Renal cortical epithelial cell (primary cell): ENCODE data around the gene GBP3. TPM values are rescaled to one million over a fixed set of nuclear protein-coding genes. Genes with fewer than 3 reads are reported as not detected.
"Not testable (repeated sequence)": the region's sequence is repeated elsewhere in the genome, so short reads cannot be mapped to it uniquely, and the experiment has no call there.

Source experiments
- DNase-seq: peaks from one replicate; pipeline ENCODE4 v3.0.0-alpha.2; 2011; ENCODE audit warnings: low read depth
- total RNA-seq: library from RNA; depleted of rRNA; stranded (reverse); fragments of >200 nt; gene quantifications from 2 replicates; pipeline ENCODE4 v1.2.3, GENCODE V29; 2014

GBP3 gene
- total RNA-seq, 1 donor from 2014 or later, result 59.4 TPM

- no peak for DNase-seq
Observed at GRCh38 chr1:89041119-89041641, 18.5 kb upstream of the GBP3 start.

- DNase-seq, result no peak
Observed at GRCh38 chr1:89040315-89040626, 17.6 kb upstream of the GBP3 start.

GRCh38 chr1:89037186-89037585, 14.5 kb upstream of the GBP3 start:
- DNase-seq, result no peak

GRCh38 chr1:89035080-89035479, 12.4 kb upstream of the GBP3 start:
- DNase-seq, result no peak

GRCh38 chr1:89034004-89034403, 11.3 kb upstream of the GBP3 start:
- DNase-seq, result not testable (repeated sequence)

GRCh38 chr1:89029051-89029450, 6.4 kb upstream of the GBP3 start:
- not testable (repeated sequence) for DNase-seq

- DNase-seq, result no peak
Observed at GRCh38 chr1:89025928-89026327, 3.3 kb upstream of the GBP3 start.

GRCh38 chr1:89023026-89023425, 360 bp upstream of the GBP3 start:
- DNase-seq, result no peak

- DNase-seq, result not testable (repeated sequence)
Observed at GRCh38 chr1:89018318-89018717, 4.3 kb downstream of the GBP3 start.

- DNase-seq, result no peak
Observed at GRCh38 chr1:89008511-89008910, 14.2 kb downstream of the GBP3 start.

GRCh38 chr1:89005286-89006151, 17.1 kb downstream of the GBP3 start:
- DNase-seq, result no peak

- DNase-seq, result not testable (repeated sequence)
Observed at GRCh38 chr1:89002176-89002575, 20.5 kb downstream of the GBP3 start.

- no peak for DNase-seq
Observed at GRCh38 chr1:89001510-89001909, 21.2 kb downstream of the GBP3 start.

GRCh38 chr1:88998716-88999115, 23.9 kb downstream of the GBP3 start:
- peak; percentile 70 for DNase-seq

GRCh38 chr1:88990426-88990825, 32.2 kb downstream of the GBP3 start:
- no peak for DNase-seq

GRCh38 chr1:88985692-88986091, 37.0 kb downstream of the GBP3 start:
- DNase-seq, result no peak

- DNase-seq, result peak; percentile 75
Observed at GRCh38 chr1:88985032-88985431, 37.6 kb downstream of the GBP3 start.

- no peak for DNase-seq
Observed at GRCh38 chr1:88984569-88984968, 38.1 kb downstream of the GBP3 start.

GRCh38 chr1:88983791-88984559, 38.7 kb downstream of the GBP3 start:
- peak; percentile 56 for DNase-seq

- DNase-seq, result peak; percentile 49
Observed at GRCh38 chr1:88982055-88982454, 40.6 kb downstream of the GBP3 start.

- DNase-seq, result not testable (repeated sequence)
Observed at GRCh38 chr1:88981506-88981905, 41.2 kb downstream of the GBP3 start.

- DNase-seq, result no peak
Observed at GRCh38 chr1:88980870-88981269, 41.8 kb downstream of the GBP3 start.

GRCh38 chr1:88979749-88980116, 42.9 kb downstream of the GBP3 start:
- no peak for DNase-seq
